CD14-positive monocyte (primary cell): ENCODE data around the gene PIGV. TPM values are rescaled to one million over a fixed set of nuclear protein-coding genes. Genes with fewer than 3 reads are reported as not detected.
A peak's percentile ranks its signal among the peaks of the same experiment; 100 is the strongest.

ENCODE experiments used
- DNase-seq, 3 donors: peaks; one replicate each; pipeline ENCODE4 v3.0.0-alpha.2; 2011 to 2022
- H2AFZ ChIP-seq: 2 replicates; pipeline ENCODE4 v1.6.0; 2012; ENCODE audit warnings: mild to moderate bottlenecking, low read depth, low read length, inconsistent platforms; ENCODE audit not compliant: insufficient read depth, poor library complexity, severe bottlenecking
- H3K27ac ChIP-seq, 2 donors: 1 replicate in 1 of 2; 2 replicates in 1 of 2; pipeline ENCODE4 v1.5.1; 2012 to 2013; ENCODE audit warnings: low read length in 2 of 2, control low read depth in 1 of 2, inconsistent platforms in 1 of 2, low read depth in 1 of 2, mild to moderate bottlenecking in 1 of 2
- H3K27me3 ChIP-seq, 2 donors: one replicate each; pipeline versions ENCODE4 v1.6.0 to v1.6.1; 2011 to 2013; ENCODE audit warnings: low read length in 2 of 2; ENCODE audit not compliant: control insufficient read depth in 2 of 2, insufficient read depth in 2 of 2
- H3K36me3 ChIP-seq, 2 donors: replicated peaks in 1 of 2; 1 replicate in 1 of 2; 2 replicates in 1 of 2; pipeline versions ENCODE4 v1.5.1 to v1.6.1; 2012 to 2013; ENCODE audit warnings: low read length in 2 of 2, control low read depth in 1 of 2, inconsistent platforms in 1 of 2, mild to moderate bottlenecking in 1 of 2; ENCODE audit not compliant: insufficient read depth in 2 of 2, control insufficient read depth in 1 of 2
- H3K4me1 ChIP-seq, 2 donors: 1 replicate in 1 of 2; 2 replicates in 1 of 2; pipeline versions ENCODE4 v1.5.1 to v1.6.1; 2012 to 2013; ENCODE audit warnings: low read length in 2 of 2, control low read depth in 1 of 2, inconsistent platforms in 1 of 2, mild to moderate bottlenecking in 1 of 2, moderate library complexity in 1 of 2; ENCODE audit not compliant: insufficient read depth in 2 of 2, control insufficient read depth in 1 of 2
- H3K4me2 ChIP-seq: replicated peaks from 2 replicates; pipeline ENCODE3; 2012; ENCODE audit warnings: low read length, moderate library complexity, mild to moderate bottlenecking; ENCODE audit not compliant: poor library complexity, severe bottlenecking; ENCODE audit errors: extremely low read depth
- H3K4me3 ChIP-seq, 3 experiments: fragments of 200-600 bp in 1 of 3; sonication (generic) in 1 of 3; replicated peaks in 1 of 3; 1 replicate in 2 of 3; 2 replicates in 1 of 3; pipeline ENCODE4 v1.5.1; 2011 to 2013; ENCODE audit warnings: low read length in 3 of 3, mild to moderate bottlenecking in 3 of 3, control low read depth in 2 of 3, low read depth in 2 of 3, inconsistent platforms in 1 of 3, moderate library complexity in 1 of 3
- H3K79me2 ChIP-seq: 2 replicates; pipeline ENCODE4 v1.6.0; 2012; ENCODE audit warnings: mild to moderate bottlenecking, control low read depth, inconsistent platforms, low read length, moderate library complexity; ENCODE audit not compliant: insufficient read depth
- H3K9ac ChIP-seq: 2 replicates; pipeline ENCODE4 v1.6.0; 2017; ENCODE audit warnings: low read length, mild to moderate bottlenecking; ENCODE audit not compliant: insufficient read depth, poor library complexity, severe bottlenecking
- H3K9me3 ChIP-seq, 2 donors: replicated peaks in 1 of 2; 1 replicate in 1 of 2; 2 replicates in 1 of 2; pipeline versions ENCODE4 v1.5.1 to v1.6.1; 2012 to 2013; ENCODE audit warnings: low read length in 2 of 2, control low read depth in 1 of 2; ENCODE audit not compliant: control insufficient read depth in 1 of 2, insufficient read depth in 1 of 2
- H4K20me1 ChIP-seq: 2 replicates; pipeline ENCODE4 v1.6.0; 2012; ENCODE audit warnings: mild to moderate bottlenecking, low read length, control low read depth, moderate library complexity; ENCODE audit not compliant: insufficient read depth
- H3K27ac Mint-ChIP-seq, 7 donors: one replicate each; pipeline ENCODE4 v1.8.0; 2020; ENCODE audit warnings: mild to moderate bottlenecking in 7 of 7, mixed read lengths in 7 of 7, moderate library complexity in 6 of 7, inconsistent platforms in 2 of 7
- H3K27me3 Mint-ChIP-seq, 3 donors: one replicate each; pipeline ENCODE4 v1.8.0; 2021 to 2022; ENCODE audit warnings: low read depth in 3 of 3, mild to moderate bottlenecking in 3 of 3, mixed read lengths in 3 of 3, moderate library complexity in 3 of 3, inconsistent platforms in 1 of 3
- H3K36me3 Mint-ChIP-seq, 2 donors: one replicate each; pipeline ENCODE4 v1.8.0; 2020; ENCODE audit warnings: mixed read lengths in 2 of 2, inconsistent platforms in 1 of 2, mild to moderate bottlenecking in 1 of 2
- H3K4me1 Mint-ChIP-seq: one replicate; pipeline ENCODE4 v1.8.0; 2020; ENCODE audit warnings: mild to moderate bottlenecking, mixed read lengths
- H3K4me3 Mint-ChIP-seq, 2 donors: one replicate each; pipeline ENCODE4 v1.8.0; 2020; ENCODE audit warnings: mild to moderate bottlenecking in 2 of 2, mixed read lengths in 2 of 2, moderate library complexity in 1 of 2
- H3K9me3 Mint-ChIP-seq, 7 donors: one replicate each; pipeline ENCODE4 v1.8.0; 2020 to 2022; ENCODE audit warnings: mixed read lengths in 7 of 7, mild to moderate bottlenecking in 6 of 7, moderate library complexity in 6 of 7, inconsistent platforms in 2 of 7
- WGBS: methylation state at CpG from one replicate; pipeline ENCODE4 v1.1.5; 2013; ENCODE audit warnings: missing lambda C conversion rate; ENCODE audit not compliant: insufficient coverage; 5-methylcytosine and 5-hydroxymethylcytosine counted together
- intact Hi-C, 2 donors: fragments of 100-400 bp; cut with micrococcal nuclease; formaldehyde crosslinking; loops; one replicate each; pipeline versions ENCODE4 v1.15.0 to v1.15.1; 2023
- polyA plus RNA-seq, 3 donors: library from polyadenylated mRNA; depleted of rRNA in 1 of 3; unstranded in 2 of 3; stranded (reverse) in 1 of 3; fragments of 300-500 nt in 2 of 3; fragments of >200 nt in 1 of 3; fragmentation: Illumina TruSeq in 2 of 3; gene quantifications; 1 replicate in 2 of 3; 2 replicates in 1 of 3; pipeline ENCODE4 v1.2.3, GENCODE V29; 2012 to 2021
- TF ChIP-seq, protein P1 (sequence below): fragments of 200-600 bp; IDR thresholded peaks from one replicate; pipeline ENCODE4 v1.8.0; 2022; ENCODE audit warnings: antibody characterized with exemption, mild to moderate bottlenecking

PIGV gene
- polyA plus RNA-seq, 3 donors = 5.7 to 9.5 (median 8.3) TPM

DNA sequence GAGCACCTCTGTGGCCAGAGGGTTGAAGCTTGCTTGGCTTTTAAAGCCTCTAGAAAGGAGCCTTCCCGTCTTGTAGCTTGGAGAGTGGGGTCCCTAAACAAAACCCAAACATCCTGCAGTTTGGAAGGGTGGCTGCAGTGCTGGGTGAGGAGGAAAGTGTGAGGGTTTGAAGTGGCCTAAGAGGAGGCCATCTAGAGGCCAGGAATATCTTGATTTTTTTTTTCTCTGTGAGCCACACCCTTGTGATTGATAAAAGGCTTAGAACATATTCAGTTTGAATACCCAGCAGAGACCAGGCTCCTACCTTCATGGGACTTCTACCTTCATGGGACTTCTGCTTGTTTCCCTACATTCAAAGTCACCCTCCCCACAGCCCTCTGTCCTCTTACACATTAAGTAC, 37.3 kb upstream of the PIGV start:
- peaks cover 100% of the 10 kb centered on the region for H4K20me1 ChIP-seq
- H3K79me2 ChIP-seq = peaks cover 99% of the 10 kb centered on the region
- H2AFZ ChIP-seq = no peak overlapping the region
- peaks cover 65 to 87% of the 10 kb centered on the region in 2 donors for H3K36me3 Mint-ChIP-seq
- TF ChIP-seq, protein P1, sequence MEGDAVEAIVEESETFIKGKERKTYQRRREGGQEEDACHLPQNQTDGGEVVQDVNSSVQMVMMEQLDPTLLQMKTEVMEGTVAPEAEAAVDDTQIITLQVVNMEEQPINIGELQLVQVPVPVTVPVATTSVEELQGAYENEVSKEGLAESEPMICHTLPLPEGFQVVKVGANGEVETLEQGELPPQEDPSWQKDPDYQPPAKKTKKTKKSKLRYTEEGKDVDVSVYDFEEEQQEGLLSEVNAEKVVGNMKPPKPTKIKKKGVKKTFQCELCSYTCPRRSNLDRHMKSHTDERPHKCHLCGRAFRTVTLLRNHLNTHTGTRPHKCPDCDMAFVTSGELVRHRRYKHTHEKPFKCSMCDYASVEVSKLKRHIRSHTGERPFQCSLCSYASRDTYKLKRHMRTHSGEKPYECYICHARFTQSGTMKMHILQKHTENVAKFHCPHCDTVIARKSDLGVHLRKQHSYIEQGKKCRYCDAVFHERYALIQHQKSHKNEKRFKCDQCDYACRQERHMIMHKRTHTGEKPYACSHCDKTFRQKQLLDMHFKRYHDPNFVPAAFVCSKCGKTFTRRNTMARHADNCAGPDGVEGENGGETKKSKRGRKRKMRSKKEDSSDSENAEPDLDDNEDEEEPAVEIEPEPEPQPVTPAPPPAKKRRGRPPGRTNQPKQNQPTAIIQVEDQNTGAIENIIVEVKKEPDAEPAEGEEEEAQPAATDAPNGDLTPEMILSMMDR = no peak
- H3K27ac ChIP-seq = peak overlapping the region in 1 of 2 donors; percentile 62
- DNase-seq = no peak
- intact Hi-C loops = no loop called here
- no peak overlapping the region for H3K4me2 ChIP-seq
- no peak overlapping the region for H3K4me3 ChIP-seq
- no peak overlapping the region for H3K9ac ChIP-seq
- peak overlapping the region in 6 of 7 donors; percentile 15 to 87 (median 72) for H3K27ac Mint-ChIP-seq
- no peaks in the 10 kb centered on the region for H3K27me3 Mint-ChIP-seq
- peaks cover 12% of the 10 kb centered on the region for H3K4me1 Mint-ChIP-seq
- H3K9me3 ChIP-seq = no peaks in the 10 kb centered on the region
- H3K36me3 ChIP-seq = peaks cover 72 to 99% of the 10 kb centered on the region in 2 donors
- H3K27me3 ChIP-seq = no peaks in the 10 kb centered on the region
- WGBS = no CpG with 5 or more reads among the region's 1 CpG
- no peaks in the 10 kb centered on the region for H3K9me3 Mint-ChIP-seq
- no peak overlapping the region for H3K4me3 Mint-ChIP-seq
- peaks cover 4% of the 10 kb centered on the region in 2 donors for H3K4me1 ChIP-seq

DNA sequence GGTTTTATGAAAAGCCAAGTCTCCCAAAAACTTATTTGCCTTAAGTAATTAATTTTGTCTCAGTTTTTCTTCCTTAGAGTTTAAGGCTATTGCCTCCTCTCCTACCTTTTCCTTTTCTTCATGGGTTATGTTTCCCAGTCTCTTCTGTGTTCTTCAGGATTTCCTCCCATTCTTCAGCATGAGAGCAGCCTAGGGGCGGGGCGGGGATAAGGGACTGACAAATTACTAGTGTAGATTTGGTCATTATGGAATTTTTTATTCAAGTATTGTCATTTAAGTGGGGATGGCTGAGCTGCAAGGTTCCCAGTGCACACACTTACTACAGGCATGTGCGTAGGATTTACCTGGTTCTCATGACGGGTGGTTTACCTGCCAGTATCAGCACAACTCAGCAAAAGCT, 35.2 kb upstream of the PIGV start:
- no peaks in the 10 kb centered on the region for H3K4me1 ChIP-seq
- H3K9ac ChIP-seq = no peak overlapping the region
- TF ChIP-seq, protein P1 = no peak
- H3K27ac ChIP-seq = peak overlapping the region in 1 of 2 donors; percentile 58
- no CpG with 5 or more reads among the region's 4 CpGs for WGBS
- Mint-ChIP-seq H3K4me3 (no peak overlapping the region), H3K36me3 (peaks cover 57 to 85% of the 10 kb centered on the region in 2 donors), H3K4me1 (peaks cover 10% of the 10 kb centered on the region), H3K27me3 (no peaks in the 10 kb centered on the region), H3K27ac (peak overlapping the region in 2 of 7 donors; percentile 60 to 61), H3K9me3 (no peaks in the 10 kb centered on the region)
- peaks cover 100% of the 10 kb centered on the region for H4K20me1 ChIP-seq
- H3K27me3 ChIP-seq = no peaks in the 10 kb centered on the region
- H3K79me2 ChIP-seq = peaks cover 99% of the 10 kb centered on the region
- intact Hi-C loops = no loop called here
- H2AFZ ChIP-seq = no peak overlapping the region
- peaks cover 62 to 99% of the 10 kb centered on the region in 2 donors for H3K36me3 ChIP-seq
- H3K4me3 ChIP-seq = no peak overlapping the region
- H3K9me3 ChIP-seq = no peaks in the 10 kb centered on the region
- no peak for DNase-seq
- H3K4me2 ChIP-seq = no peak overlapping the region
